ENCODE data around the gene DTX3.
A peak's percentile ranks its signal among the peaks of the same experiment; 100 is the strongest.

DTX3 gene

GRCh38 chr12:57590864-57591781 lies 13.5 kb upstream of the DTX3 start, which contains the start of gene PIP4K2C:
Gene PIP4K2C (plus strand): TSS chr12:57591192. CDS start chr12:57591290, 98 bp downstream.
- peak; percentile 94 for ATAC-seq

GRCh38 chr12:57591782-57592325 lies 12.8 kb upstream of the DTX3 start:
- ATAC-seq: no peak
- no peak for TF ChIP-seq CREB5 (CRISPR knock-in tag; IDR thresholded peaks at IDR 0.05; ENCODE audit: low read depth)
- TF ChIP-seq BACH2 (CRISPR knock-in tag; IDR thresholded peaks at IDR 0.05; ENCODE audit: borderline replicate concordance): no peak
- no peak for TF ChIP-seq ZFP30 (CRISPR knock-in tag; IDR thresholded peaks at IDR 0.05)
- TF ChIP-seq RARB (CRISPR knock-in tag; IDR thresholded peaks at IDR 0.05): no peak
- TF ChIP-seq ESRRG (CRISPR knock-in tag; IDR thresholded peaks at IDR 0.05): no peak
- TF ChIP-seq PPARA (CRISPR knock-in tag; IDR thresholded peaks at IDR 0.05; ENCODE audit: borderline replicate concordance): no peak
- TF ChIP-seq POU6F1 (CRISPR knock-in tag; IDR thresholded peaks at IDR 0.05; ENCODE audit: borderline replicate concordance, low read depth): no peak
- TF ChIP-seq CSDC2 (CRISPR knock-in tag; IDR thresholded peaks at IDR 0.05): no peak
- no peak for TF ChIP-seq ZNF565 (CRISPR knock-in tag; conservative IDR thresholded peaks at IDR 0.05; ENCODE audit: low read depth)
- TF ChIP-seq GLIS3 (CRISPR knock-in tag; IDR thresholded peaks at IDR 0.05): no peak

More at GRCh38 chr12:57590864-57591781, 13.5 kb upstream of the DTX3 start, which contains the start of gene PIP4K2C:
- TF ChIP-seq CSRNP3 (CRISPR knock-in tag; IDR thresholded peaks at IDR 0.05) (no peak), ESRRG (CRISPR knock-in tag; IDR thresholded peaks at IDR 0.05) (no peak), PPARA (CRISPR knock-in tag; IDR thresholded peaks at IDR 0.05; ENCODE audit: borderline replicate concordance) (no peak), GLIS3 (CRISPR knock-in tag; IDR thresholded peaks at IDR 0.05) (no peak), POU6F1 (CRISPR knock-in tag; IDR thresholded peaks at IDR 0.05; ENCODE audit: borderline replicate concordance, low read depth) (no peak), SNAI2 (CRISPR knock-in tag; IDR thresholded peaks at IDR 0.05) (no peak), RARB (CRISPR knock-in tag; IDR thresholded peaks at IDR 0.05) (no peak), ZFP3 (CRISPR knock-in tag; IDR thresholded peaks at IDR 0.05) (no peak), ARNTL (CRISPR knock-in tag; IDR thresholded peaks at IDR 0.05; ENCODE audit: borderline replicate concordance, low read depth) (no peak), ISL1 (CRISPR knock-in tag; IDR thresholded peaks at IDR 0.05) (no peak), ZNF565 (CRISPR knock-in tag; conservative IDR thresholded peaks at IDR 0.05; ENCODE audit: low read depth) (no peak), ZNF70 (CRISPR knock-in tag; IDR thresholded peaks at IDR 0.05) (no peak), PATZ1 (CRISPR knock-in tag; IDR thresholded peaks at IDR 0.05; ENCODE audit: borderline replicate concordance) (no peak), CREB5 (CRISPR knock-in tag; IDR thresholded peaks at IDR 0.05; ENCODE audit: low read depth) (no peak), BACH2 (CRISPR knock-in tag; IDR thresholded peaks at IDR 0.05; ENCODE audit: borderline replicate concordance) (no peak), TCF4 (CRISPR knock-in tag; IDR thresholded peaks at IDR 0.05; ENCODE audit: borderline replicate concordance) (no peak), ZFP30 (CRISPR knock-in tag; IDR thresholded peaks at IDR 0.05) (no peak), TOX (CRISPR knock-in tag; IDR thresholded peaks at IDR 0.05; ENCODE audit: borderline replicate concordance) (no peak)

All from SK-N-SH treated with all-trans-retinoic acid at 6 μM for 48 hours (cell line).